CD4-positive, alpha-beta T cell treated with Interleukin-10 for 1 hour (primary cell): ENCODE data around the gene MTERF2.

Source experiments
- DNase-seq: peaks from one replicate; pipeline ENCODE4 v3.0.0-alpha.2; 2020

MTERF2 gene

GRCh38 chr12:106986135-106986534, 811 bp downstream of the MTERF2 start:
- no peak for DNase-seq

GRCh38 chr12:106985479-106985878, 1.5 kb downstream of the MTERF2 start:
- DNase-seq, result no peak

GRCh38 chr12:106984588-106985137, 2.3 kb downstream of the MTERF2 start:
- DNase-seq, result no peak

GRCh38 chr12:106982229-106982628, 4.7 kb downstream of the MTERF2 start:
- DNase-seq, result no peak

GRCh38 chr12:106981788-106982187, 5.2 kb downstream of the MTERF2 start:
- no peak for DNase-seq

GRCh38 chr12:106980944-106981343, 6.0 kb downstream of the MTERF2 start:
- no peak for DNase-seq

GRCh38 chr12:106978035-106978800, 8.7 kb downstream of the MTERF2 start:
- no peak for DNase-seq

GRCh38 chr12:106976668-106977067, 10.3 kb downstream of the MTERF2 start:
- DNase-seq, result no peak

- no peak for DNase-seq
Measured at GRCh38 chr12:106975993-106976658, 10.8 kb downstream of the MTERF2 start.

- DNase-seq, result no peak
Measured at GRCh38 chr12:106975098-106975497, 11.8 kb downstream of the MTERF2 start.

- no peak for DNase-seq
Measured at GRCh38 chr12:106974511-106974910, 12.4 kb downstream of the MTERF2 start.

GRCh38 chr12:106973545-106973944, 13.4 kb downstream of the MTERF2 start:
- no peak for DNase-seq

GRCh38 chr12:106971065-106971464, 15.9 kb downstream of the MTERF2 start:
- DNase-seq, result no peak

- no peak for DNase-seq
Measured at GRCh38 chr12:106964526-106964925, 22.4 kb downstream of the MTERF2 start.

GRCh38 chr12:106962286-106962685, 24.7 kb downstream of the MTERF2 start:
- DNase-seq, result no peak

- DNase-seq, result no peak
Measured at GRCh38 chr12:106960443-106960842, 26.5 kb downstream of the MTERF2 start.

GRCh38 chr12:106957583-106957982, 29.4 kb downstream of the MTERF2 start:
- DNase-seq, result no peak

- peak; percentile 59 for DNase-seq
Measured at GRCh38 chr12:106956048-106956578, 30.8 kb downstream of the MTERF2 start.

- peak; percentile 96 for DNase-seq
Measured at GRCh38 chr12:106955377-106956047, 31.4 kb downstream of the MTERF2 start, which contains the start of gene TMEM263. Gene TMEM263 (plus strand): TSS chr12:106955907. CDS start chr12:106967117, 11,210 bp downstream.

GRCh38 chr12:106954462-106955376, 32.2 kb downstream of the MTERF2 start:
- DNase-seq, result peak; percentile 11

GRCh38 chr12:106953352-106954250, 33.3 kb downstream of the MTERF2 start:
- DNase-seq, result no peak
